Psoas muscle (tissue), 8 donors: ENCODE results near the gene SDHAF2. TPM values are rescaled to one million over a fixed set of nuclear protein-coding genes. Genes with fewer than 3 reads are reported as not detected.
A peak's percentile ranks its signal among the peaks of the same experiment; 100 is the strongest.

ENCODE experiments used
- ATAC-seq, 4 donors: fragments of 200-7000 bp; cut with Tn5 transposase; one replicate each; pipeline ENCODE4 v1.9.1; 2020; ENCODE audit warnings: moderate library complexity in 3 of 4, mild to moderate bottlenecking in 2 of 4
- DNase-seq, 2 donors: peaks; one replicate each; pipeline ENCODE4 v3.0.0-alpha.2; 2020
- H3K27ac ChIP-seq: fragments of 200-600 bp; one replicate; pipeline ENCODE4 v1.8.0; 2022
- H3K27me3 ChIP-seq, 3 donors: fragments of 200-600 bp in 1 of 3; one replicate each; pipeline versions ENCODE4 v1.6.1 to v1.8.0; 2013 to 2022; ENCODE audit warnings: low read length in 2 of 3, mild to moderate bottlenecking in 2 of 3, moderate library complexity in 1 of 3; ENCODE audit not compliant: insufficient read depth in 3 of 3
- H3K36me3 ChIP-seq, 2 donors: fragments of 200-600 bp in 1 of 2; one replicate each; pipeline versions ENCODE4 v1.6.1 to v1.8.0; 2013 to 2022; ENCODE audit warnings: low read depth in 1 of 2, mild to moderate bottlenecking in 1 of 2, moderate library complexity in 1 of 2; ENCODE audit not compliant: insufficient read depth in 1 of 2
- H3K4me1 ChIP-seq: fragments of 200-600 bp; one replicate; pipeline ENCODE4 v1.8.0; 2022
- H3K4me3 ChIP-seq: fragments of 200-600 bp; one replicate; pipeline ENCODE4 v1.8.0; 2022; ENCODE audit warnings: mild to moderate bottlenecking
- H3K9me3 ChIP-seq: fragments of 200-600 bp; one replicate; pipeline ENCODE4 v1.8.0; 2022
- WGBS, 3 donors: extraction: QIAGEN DNeasy Blood & Tissue Kit; methylation state at CpG; one replicate each; pipeline versions ENCODE4 v1.1.6 to v1.1.7; 2013; 5-methylcytosine and 5-hydroxymethylcytosine counted together
- intact Hi-C, 2 donors: fragments of 100-400 bp; cut with DNase I; formaldehyde crosslinking; loops; one replicate each; pipeline versions ENCODE4 v1.11.0 to v1.14.2; 2022
- polyA plus RNA-seq, 3 donors: library from polyadenylated mRNA; stranded (reverse); fragments of 200-250 nt; gene quantifications; one replicate each; pipeline ENCODE4 v1.2.3, GENCODE V29; 2013
- total RNA-seq, 4 donors: library from RNA; stranded (reverse); fragmentation: NEBNext Ultra II Directional in 2 of 4; extraction: Animal tissue kit (Norgen Biotek cat#: 25700) in 2 of 4; gene quantifications; one replicate each; pipeline versions ENCODE4 v1.2.1 to v1.2.4, GENCODE V29; 2021 to 2023
- TF ChIP-seq, protein P1 (sequence below): fragments of 200-600 bp; IDR thresholded peaks from one replicate; pipeline ENCODE4 v1.8.0; 2022; ENCODE audit warnings: antibody characterized with exemption
- donor health status: healthy with polysubstance abuse.
- donor health status: DM: no; HTN: no; CAD: no; lungs with moderate emphysema.
- donor health status: Bipolar disorder and iron deficiency.
- donor health status: healthy.
- donor health status: DM: yes; HTN: yes; CAD: no.
- donor health status: DM: no; HTN: no; CAD: no.
- donor health status: DM: no; HTN: no; CAD: no.
- donor health status: DM: yes; HTN: yes; CAD: no.

Gene SDHAF2
- total and polyA plus RNA-seq, 7 donors = 29.4 to 103 (median 45.2) TPM

- peaks cover 14% of the 10 kb centered on the region for H3K4me1 ChIP-seq
- H3K4me3 ChIP-seq = no peak overlapping the region
- intact Hi-C loops = no loop called here
- H3K27me3 ChIP-seq = no peaks in the 10 kb centered on the region
- TF ChIP-seq, protein P1, sequence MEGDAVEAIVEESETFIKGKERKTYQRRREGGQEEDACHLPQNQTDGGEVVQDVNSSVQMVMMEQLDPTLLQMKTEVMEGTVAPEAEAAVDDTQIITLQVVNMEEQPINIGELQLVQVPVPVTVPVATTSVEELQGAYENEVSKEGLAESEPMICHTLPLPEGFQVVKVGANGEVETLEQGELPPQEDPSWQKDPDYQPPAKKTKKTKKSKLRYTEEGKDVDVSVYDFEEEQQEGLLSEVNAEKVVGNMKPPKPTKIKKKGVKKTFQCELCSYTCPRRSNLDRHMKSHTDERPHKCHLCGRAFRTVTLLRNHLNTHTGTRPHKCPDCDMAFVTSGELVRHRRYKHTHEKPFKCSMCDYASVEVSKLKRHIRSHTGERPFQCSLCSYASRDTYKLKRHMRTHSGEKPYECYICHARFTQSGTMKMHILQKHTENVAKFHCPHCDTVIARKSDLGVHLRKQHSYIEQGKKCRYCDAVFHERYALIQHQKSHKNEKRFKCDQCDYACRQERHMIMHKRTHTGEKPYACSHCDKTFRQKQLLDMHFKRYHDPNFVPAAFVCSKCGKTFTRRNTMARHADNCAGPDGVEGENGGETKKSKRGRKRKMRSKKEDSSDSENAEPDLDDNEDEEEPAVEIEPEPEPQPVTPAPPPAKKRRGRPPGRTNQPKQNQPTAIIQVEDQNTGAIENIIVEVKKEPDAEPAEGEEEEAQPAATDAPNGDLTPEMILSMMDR = no peak
- H3K27ac ChIP-seq = no peak overlapping the region
- peaks cover 31 to 100% of the 10 kb centered on the region in 2 donors for H3K36me3 ChIP-seq
- 76 to 82% (median 77%) methylated on average over 3 of the region's 3 CpGs for WGBS, 3 donors
- DNase-seq = no peak
- H3K9me3 ChIP-seq = no peaks in the 10 kb centered on the region
- peak in 1 of 4 donors; percentile 29 for ATAC-seq
These were observed 16.4 kb upstream of the SDHAF2 start for GRCh38 chr11:61413496-61413895.

DNA sequence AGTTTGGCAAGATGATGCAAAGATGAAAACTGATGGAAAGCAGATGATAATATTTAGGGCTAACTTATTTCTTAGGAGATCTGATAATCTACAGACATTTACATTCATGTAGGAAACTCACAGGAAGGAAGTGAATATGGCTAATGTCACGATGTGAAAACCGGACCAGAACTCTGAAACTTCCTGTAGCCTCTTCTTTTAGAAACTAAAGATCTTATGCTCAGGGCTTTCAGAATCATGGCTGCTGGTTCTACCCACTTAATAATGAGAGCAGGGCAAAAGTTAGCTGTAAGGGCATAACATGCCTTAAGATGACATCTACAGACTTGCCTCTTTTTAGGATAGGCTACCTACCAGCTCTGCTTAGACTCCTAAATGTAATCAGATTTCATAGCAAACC is 15.4 kb upstream of the SDHAF2 start:
- 79 to 85% (median 80%) methylated on average over 2 of the region's 2 CpGs for WGBS, 3 donors
- Histone ChIP-seq H3K27ac (no peak overlapping the region), H3K27me3 (no peaks in the 10 kb centered on the region), H3K36me3 (peaks cover 35 to 100% of the 10 kb centered on the region in 2 donors), H3K4me1 (peaks cover 14% of the 10 kb centered on the region), H3K4me3 (no peak overlapping the region), H3K9me3 (no peaks in the 10 kb centered on the region)
- DNase-seq (no peak), ATAC-seq (no peak)
- intact Hi-C loops = no loop called here
- TF ChIP-seq, protein P1 = no peak

- intact Hi-C loops = no loop called here
- peaks cover 37 to 100% of the 10 kb centered on the region in 2 donors for H3K36me3 ChIP-seq
- ATAC-seq (no peak), DNase-seq (no peak)
- H3K4me1 ChIP-seq = peaks cover 14% of the 10 kb centered on the region
- H3K4me3 ChIP-seq = no peak overlapping the region
- H3K9me3 ChIP-seq = no peaks in the 10 kb centered on the region
- TF ChIP-seq, protein P1 = no peak
- 95 to 98% (median 97%) methylated on average over 6 of the region's 6 CpGs for WGBS, 3 donors
- no peaks in the 10 kb centered on the region for H3K27me3 ChIP-seq
- no peak overlapping the region for H3K27ac ChIP-seq
These were observed 14.5 kb upstream of the SDHAF2 start for GRCh38 chr11:61415381-61415780.

DNA sequence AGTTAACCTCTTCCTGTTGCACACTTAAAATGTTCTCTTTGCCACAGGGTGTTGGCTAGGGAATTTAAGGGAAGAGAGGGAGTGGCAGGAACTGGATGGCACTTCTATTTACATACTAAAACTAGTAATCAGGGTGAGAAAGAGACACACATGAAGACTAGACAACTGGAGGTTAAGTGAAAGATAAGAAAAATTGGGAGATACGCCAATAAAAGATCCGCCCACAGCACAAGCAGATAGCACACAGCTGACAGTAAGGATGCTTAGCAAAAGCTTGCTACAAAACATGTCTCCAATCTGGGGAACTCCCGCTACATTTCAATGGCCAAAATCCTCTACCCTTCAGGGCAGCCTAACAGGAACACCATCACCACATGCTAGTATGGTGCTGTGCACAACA is 13.0 kb upstream of the SDHAF2 start:
- Histone ChIP-seq H3K4me3 (no peak overlapping the region), H3K4me1 (peaks cover 14% of the 10 kb centered on the region), H3K27ac (peak overlapping the region; percentile 50), H3K27me3 (no peaks in the 10 kb centered on the region), H3K9me3 (no peaks in the 10 kb centered on the region), H3K36me3 (peaks cover 42 to 100% of the 10 kb centered on the region in 2 donors)
- WGBS, 3 donors = 73 to 79% (median 74%) methylated on average over 3 of the region's 3 CpGs
- ATAC-seq (no peak), DNase-seq (no peak)
- TF ChIP-seq, protein P1 = no peak
- intact Hi-C loops = no loop called here

DNA sequence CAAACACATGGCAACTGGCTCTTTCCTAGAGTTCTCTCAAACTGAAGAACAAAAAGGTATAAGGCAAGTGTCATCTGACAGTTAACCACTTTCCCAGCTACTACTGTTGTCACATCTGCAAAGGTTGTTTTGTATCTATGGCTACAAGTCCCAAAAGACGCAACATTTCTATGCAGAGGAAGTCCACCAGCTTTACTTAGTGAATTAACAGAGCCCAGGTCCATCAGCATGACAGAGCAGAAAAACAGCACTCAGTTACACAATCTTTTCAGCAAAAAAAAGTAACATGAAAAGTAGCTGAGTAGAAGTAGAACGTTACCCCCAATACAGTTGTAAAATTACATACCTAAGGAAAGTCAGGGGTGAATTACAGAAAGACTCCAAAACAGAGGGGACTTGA is 12.3 kb upstream of the SDHAF2 start:
- Histone ChIP-seq H3K27me3 (no peaks in the 10 kb centered on the region), H3K36me3 (peaks cover 42 to 100% of the 10 kb centered on the region in 2 donors), H3K4me1 (peaks cover 14% of the 10 kb centered on the region), H3K27ac (peak overlapping the region; percentile 50), H3K4me3 (no peak overlapping the region), H3K9me3 (no peaks in the 10 kb centered on the region)
- TF ChIP-seq, protein P1 = no peak
- 49 to 55% (median 53%) methylated on average over 2 of the region's 2 CpGs for WGBS, 3 donors
- intact Hi-C loops = no loop called here
- DNase-seq (no peak), ATAC-seq (peak in 2 of 4 donors; percentile 21 to 30)
